GM19324 (cell line): Measurements from ENCODE around the gene KRTAP10-10.
"Not testable (repeated sequence)": the region's sequence is repeated elsewhere in the genome, so short reads cannot be mapped to it uniquely, and the experiment has no call there.

Experiments
- ATAC-seq: cut with Tn5 transposase; IDR thresholded peaks from one replicate; pipeline ENCODE4 v1.9.1; 2021; ENCODE audit warnings: mild to moderate bottlenecking, moderate library complexity; ENCODE audit not compliant: unreplicated experiment, low FRiP score

Gene KRTAP10-10

GRCh38 chr21:44601596-44602462, 35.3 kb upstream of the KRTAP10-10 start:
- ATAC-seq, result no peak

- ATAC-seq, result no peak
Measured at GRCh38 chr21:44602463-44602850, 34.7 kb upstream of the KRTAP10-10 start.

- ATAC-seq, result no peak
Measured at GRCh38 chr21:44603109-44603875, 33.9 kb upstream of the KRTAP10-10 start.

- no peak for ATAC-seq
Measured at GRCh38 chr21:44603911-44604310, 33.2 kb upstream of the KRTAP10-10 start.

GRCh38 chr21:44606495-44606894, 30.7 kb upstream of the KRTAP10-10 start:
- ATAC-seq, result no peak

DNA sequence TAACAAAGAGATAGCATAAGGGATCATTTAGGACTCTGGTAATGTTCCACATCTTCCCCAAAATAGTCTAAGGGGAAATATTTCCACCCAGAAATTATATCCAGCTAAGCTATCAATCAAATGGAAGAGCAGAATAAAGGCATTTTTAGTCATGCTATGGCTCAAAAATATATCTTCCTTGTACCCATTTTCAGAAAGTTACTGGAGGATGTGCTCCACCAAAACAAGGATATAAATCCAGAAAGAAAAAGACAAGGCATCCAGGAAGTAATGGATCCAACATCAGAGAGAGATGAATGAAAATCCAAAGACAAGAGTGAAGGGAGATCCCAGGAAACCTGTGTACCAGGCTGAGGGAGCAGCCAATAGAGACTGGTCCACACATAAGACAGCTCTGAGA, 28.0 kb upstream of the KRTAP10-10 start:
- ATAC-seq, result no peak

- not testable (repeated sequence) for ATAC-seq
Measured at GRCh38 chr21:44610157-44610843, 26.9 kb upstream of the KRTAP10-10 start.

DNA sequence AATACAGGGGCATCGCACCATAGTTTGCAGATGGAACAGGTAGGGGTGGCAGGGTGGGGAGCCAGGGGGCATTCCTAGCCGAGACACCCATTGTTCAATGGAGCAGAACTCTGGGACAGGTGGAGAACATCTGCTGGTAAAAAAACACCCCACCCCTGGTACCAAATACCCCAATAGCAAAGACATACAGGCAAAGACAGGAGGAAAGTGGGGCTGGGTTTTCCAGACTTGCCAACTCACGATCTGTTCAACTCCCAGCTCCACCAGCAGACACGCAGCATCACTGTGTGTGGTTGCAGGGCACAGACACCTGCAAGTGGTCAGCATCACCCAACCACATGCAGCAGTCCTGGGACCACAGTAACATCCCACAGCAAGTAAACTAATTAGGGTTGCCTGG, 25.6 kb upstream of the KRTAP10-10 start:
- no peak for ATAC-seq

GRCh38 chr21:44612029-44612486, 25.1 kb upstream of the KRTAP10-10 start, which contains the start of gene KRTAP10-8:
Gene KRTAP10-8 (plus strand): TSS chr21:44612079. CDS start chr21:44612101, 22 bp downstream.
- no peak for ATAC-seq

DNA sequence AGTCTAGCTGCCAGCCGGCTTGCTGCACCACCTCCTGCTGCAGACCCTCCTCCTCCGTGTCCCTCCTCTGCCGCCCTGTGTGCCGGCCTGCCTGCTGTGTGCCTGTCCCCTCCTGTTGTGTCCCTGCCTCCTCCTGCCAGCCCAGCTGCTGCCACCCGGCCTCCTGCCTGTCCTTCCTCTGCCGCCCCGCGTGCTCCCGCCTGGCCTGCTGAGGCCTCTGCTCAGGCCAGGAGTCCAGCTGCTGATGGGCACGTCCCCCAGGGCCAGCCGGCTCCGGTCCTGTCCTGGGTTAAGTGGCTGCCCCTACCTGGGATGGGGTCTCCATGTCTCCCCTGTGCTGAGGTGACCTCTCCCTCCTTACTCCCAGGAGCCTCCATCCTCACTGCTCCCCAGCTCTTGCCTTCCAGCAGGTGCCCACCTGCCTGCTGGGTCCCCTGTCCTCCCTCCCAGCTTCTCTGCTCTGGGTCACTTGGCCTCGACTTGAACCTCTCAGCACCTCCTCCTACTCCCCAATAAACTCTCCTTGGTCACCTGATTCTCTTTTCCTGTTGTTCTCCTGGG, 24.4 kb upstream of the KRTAP10-10 start:
- ATAC-seq, result no peak

DNA sequence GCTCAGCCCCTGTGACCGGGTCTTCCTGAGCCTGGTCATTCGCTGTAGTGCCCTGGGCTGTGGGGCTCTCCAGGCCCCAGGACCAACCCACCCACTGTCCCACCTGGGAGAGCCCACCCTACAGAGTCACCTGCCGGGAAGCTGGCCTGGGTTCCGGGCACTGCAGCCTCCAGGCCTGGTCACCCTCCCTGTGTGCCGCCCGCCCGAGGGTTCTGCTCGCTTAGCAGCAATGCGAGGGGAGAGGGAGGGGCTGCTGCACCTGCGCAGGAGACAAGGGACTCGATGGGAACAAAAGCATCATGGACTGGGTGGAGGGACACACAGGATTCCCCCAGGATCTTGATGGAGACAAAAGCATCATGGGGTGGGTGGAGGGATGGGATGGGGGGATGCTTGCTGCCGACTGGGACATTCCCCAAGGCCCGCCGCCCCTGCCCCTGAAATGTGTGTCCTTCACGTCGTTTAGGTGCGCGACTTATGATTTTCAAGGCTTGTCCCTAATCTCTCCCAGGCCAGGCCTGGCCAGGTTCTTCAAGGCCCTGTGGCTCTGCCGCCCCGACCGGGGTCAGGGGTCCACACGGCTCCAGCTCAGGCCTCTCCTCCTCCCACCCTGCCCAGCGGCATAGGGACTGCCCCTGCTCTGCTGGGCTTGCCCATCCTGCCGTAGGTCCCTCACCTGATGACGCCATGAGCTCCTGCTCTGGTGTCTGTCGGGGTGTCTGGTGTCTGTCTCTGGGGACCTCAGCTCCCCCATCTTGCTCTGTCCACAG, 23.6 kb upstream of the KRTAP10-10 start:
- ATAC-seq, result no peak

DNA sequence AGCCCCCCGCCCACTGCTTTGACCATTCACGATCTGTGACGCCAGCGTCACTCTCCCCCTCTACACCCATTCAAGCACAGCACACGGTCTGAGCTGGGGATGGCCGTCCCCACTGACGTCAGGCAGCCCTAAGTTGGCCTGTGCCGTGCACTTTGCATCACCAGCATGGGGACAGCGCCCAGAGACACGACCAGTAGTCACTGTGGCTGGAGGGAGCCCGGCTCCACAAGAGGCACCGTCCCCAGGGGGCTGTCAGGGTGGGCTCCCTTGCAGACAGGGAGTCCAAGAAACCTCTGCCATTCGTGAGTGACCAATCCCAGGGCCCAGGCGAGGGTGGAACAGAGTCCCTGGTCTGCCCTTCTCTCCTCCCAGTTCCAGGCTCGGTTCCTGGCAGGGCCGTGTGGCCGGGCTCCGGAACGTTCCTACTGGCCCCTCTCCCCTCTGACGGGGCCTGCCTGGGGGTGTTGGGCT, 23.0 kb upstream of the KRTAP10-10 start:
- no peak for ATAC-seq

GRCh38 chr21:44614961-44615391, 22.2 kb upstream of the KRTAP10-10 start:
- ATAC-seq, result no peak

GRCh38 chr21:44615466-44615865, 21.7 kb upstream of the KRTAP10-10 start:
- no peak for ATAC-seq

GRCh38 chr21:44615911-44616590, 21.1 kb upstream of the KRTAP10-10 start:
- ATAC-seq, result no peak

GRCh38 chr21:44616591-44616926, 20.6 kb upstream of the KRTAP10-10 start:
- ATAC-seq, result no peak

GRCh38 chr21:44617071-44617501, 20.1 kb upstream of the KRTAP10-10 start:
- ATAC-seq, result no peak

DNA sequence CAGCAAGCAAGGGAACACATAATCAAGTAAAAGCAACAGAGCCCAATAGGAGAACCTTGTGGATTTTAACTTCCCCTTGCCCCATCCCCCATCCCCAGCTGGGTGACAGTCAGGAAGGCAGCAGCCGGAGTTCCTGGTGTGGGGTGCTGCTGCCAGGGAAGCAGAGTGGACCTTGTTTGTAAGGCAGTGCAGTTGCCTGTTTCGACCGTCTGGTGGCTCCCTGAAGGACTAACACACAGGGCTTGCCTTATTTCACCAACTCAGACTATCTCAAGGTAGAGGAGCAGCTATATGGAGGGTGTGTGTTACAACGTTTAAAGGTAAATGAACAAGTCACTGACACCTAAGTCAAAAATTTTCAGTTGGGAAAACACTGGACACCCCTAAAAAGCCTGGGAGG, 18.7 kb upstream of the KRTAP10-10 start:
- no peak for ATAC-seq

DNA sequence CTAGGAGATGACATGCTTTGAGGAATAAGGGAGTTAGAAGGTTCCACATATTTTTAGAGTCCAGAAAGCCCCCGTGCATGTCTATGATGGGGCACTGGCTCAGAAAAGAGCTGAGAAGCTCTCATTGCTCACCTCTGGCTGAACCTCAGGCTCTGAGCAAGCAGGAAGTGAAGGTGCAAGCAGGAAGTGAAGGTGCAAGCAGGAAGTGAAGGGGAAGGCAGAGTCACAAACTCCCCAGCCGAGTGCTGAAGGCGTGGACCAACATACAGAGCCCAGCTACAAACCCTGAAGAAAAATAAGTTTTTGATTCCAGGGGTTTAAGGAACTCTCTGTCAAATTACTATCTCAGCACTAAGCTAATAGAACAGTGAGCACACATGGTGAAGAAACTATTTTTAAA, 18.2 kb upstream of the KRTAP10-10 start:
- ATAC-seq, result no peak
